ENCODE measurements around the gene NECTIN2. TPM values are rescaled to one million over a fixed set of nuclear protein-coding genes. Genes with fewer than 3 reads are reported as not detected.

Gene NECTIN2
- total RNA-seq = not detected

DNA sequence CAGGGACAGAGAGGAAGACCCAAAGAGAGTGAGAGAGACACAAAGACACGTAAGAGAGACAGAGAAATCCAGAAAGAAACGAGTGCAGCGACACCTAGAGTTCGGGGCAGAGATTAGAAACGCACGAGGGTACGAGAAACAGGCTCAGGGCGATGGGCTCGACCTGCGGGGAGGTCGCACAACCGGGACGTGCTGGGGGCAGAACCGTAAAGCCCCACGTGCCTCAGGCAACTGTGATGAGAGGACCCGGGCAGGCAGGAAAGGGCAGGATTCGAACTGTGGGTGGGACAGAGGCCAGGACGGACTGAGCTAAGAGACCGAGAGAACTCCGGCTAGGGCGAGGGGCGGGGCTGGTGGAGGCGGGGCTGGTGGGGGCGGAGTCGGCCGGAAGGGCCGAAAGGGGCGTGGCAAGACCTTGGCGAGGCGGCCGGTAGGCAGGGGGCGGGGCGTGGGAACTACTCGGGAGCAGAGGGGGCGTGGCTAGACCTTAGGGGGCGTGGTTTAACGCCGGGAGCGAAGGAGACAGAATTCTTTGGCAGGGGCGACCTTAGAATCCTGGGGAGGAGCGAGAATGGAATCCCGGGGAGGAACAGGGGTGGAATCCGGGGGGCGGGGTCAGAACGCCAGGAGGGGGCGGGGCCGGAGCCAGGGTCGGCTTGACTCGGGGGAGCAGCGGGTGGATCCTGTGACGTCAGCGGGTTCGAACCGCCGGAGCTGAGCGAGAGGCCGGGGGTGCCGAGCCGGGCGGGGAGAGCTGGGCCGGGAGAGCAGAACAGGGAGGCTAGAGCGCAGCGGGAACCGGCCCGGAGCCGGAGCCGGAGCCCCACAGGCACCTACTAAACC lies at the start of gene NECTIN2:
NECTIN2 (plus strand) TSS at position 686 of the 843 bp plus-strand sequence. CDS start 229 bp downstream, outside the sequence.
- POLR2A ChIA-PET = interaction anchor here (0.7 kb wide), 1 partner anchor 137 kb away, joined by 3 read pairs; no protein-coding TSS in a partner anchor
- Mint-ChIP-seq H3K9me3 (no peaks in the 10 kb centered on the region), H3K4me1 (peaks cover 20% of the 10 kb centered on the region), H3K27me3 (peaks cover 43% of the 10 kb centered on the region), H3K4me3 (peak within 1 kb of the TSS; percentile 74), H3K27ac (peak within 1 kb of the TSS; percentile 65), H3K36me3 (ENCODE audit: low read depth) (peaks cover 2% of the 10 kb centered on the region)
- CTCF ChIA-PET = interaction anchor here (0.5 to 1.6 kb wide), 11 partner anchors 8 to 1375 kb away, joined by 3 to 9 read pairs (median 3); partner anchors contain the start of gene TOMM40
- DNase-seq = peak; percentile 78

DNA sequence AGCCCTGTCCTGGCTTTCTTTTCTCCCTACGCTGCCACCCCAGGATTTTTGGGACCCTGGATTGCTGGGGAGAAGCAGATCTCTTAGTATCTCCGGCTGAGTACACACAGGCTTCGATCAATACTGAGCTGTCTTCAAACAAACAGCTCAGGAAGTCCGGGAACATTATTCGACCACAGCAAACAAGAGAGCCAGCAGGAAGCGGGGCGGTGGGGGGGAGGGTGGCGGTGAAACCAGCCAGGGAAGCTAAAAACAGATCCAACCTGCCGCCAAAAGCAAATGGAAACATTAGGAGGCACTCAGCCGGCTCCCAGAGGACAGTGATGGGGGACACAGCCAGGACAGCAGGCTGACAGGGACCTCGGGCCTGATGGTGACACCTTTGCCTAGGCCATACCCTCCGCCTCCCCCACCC lies 49.4 kb upstream of the NECTIN2 start:
- DNase-seq = peak; percentile 15
- no peaks in the 10 kb centered on the region for H3K9me3 Mint-ChIP-seq
- ChIA-PET CTCF (interaction anchor here (1.4 to 2.6 kb wide), 3 partner anchors 10 to 73 kb away, joined by 4 to 8 read pairs (median 7); no protein-coding TSS in a partner anchor), POLR2A (no interaction called here)
- no peaks in the 10 kb centered on the region for H3K27me3 Mint-ChIP-seq
- H3K27ac Mint-ChIP-seq = peak overlapping the region; percentile 83
- H3K4me1 Mint-ChIP-seq = peaks cover 23% of the 10 kb centered on the region
- peak overlapping the region; percentile 47 for H3K4me3 Mint-ChIP-seq
- H3K36me3 Mint-ChIP-seq (ENCODE audit: low read depth) = no peaks in the 10 kb centered on the region

DNA sequence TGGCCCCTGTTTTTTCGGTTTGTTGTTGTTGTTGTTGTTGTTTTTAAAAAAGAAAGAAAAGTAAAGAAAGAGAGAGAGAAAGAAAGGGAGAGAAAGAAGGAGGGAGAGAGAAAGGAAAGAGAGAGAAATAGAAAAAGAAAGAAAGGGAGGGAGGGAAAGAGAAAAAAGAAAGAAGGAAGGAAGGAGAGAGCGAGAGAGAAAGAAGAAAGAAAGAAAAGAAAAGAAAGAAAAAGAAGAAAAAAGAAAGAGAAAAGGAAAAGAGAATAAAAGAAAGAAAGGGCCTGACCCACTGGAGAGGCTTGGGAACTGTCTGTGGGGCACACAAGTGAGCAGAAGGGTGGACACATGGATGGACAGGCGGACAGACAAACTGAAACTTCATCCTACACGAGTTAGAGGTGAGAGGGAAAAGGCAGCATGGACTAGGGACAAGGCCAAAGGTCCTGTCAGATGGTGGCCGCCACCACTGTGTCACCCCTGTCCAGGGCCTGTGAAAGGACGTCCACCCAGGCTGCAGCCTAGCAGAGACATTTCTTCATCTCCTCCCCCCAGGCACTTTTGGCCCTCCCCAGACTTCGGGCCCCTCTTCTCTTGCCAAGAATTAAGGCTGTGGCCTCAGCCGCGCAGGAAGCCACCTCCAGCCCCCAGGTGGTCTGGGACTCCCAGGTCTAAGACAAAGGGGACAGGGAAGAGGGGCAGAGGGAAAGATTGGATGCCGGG lies 46.3 kb upstream of the NECTIN2 start:
- no peaks in the 10 kb centered on the region for H3K36me3 Mint-ChIP-seq (ENCODE audit: low read depth)

DNA sequence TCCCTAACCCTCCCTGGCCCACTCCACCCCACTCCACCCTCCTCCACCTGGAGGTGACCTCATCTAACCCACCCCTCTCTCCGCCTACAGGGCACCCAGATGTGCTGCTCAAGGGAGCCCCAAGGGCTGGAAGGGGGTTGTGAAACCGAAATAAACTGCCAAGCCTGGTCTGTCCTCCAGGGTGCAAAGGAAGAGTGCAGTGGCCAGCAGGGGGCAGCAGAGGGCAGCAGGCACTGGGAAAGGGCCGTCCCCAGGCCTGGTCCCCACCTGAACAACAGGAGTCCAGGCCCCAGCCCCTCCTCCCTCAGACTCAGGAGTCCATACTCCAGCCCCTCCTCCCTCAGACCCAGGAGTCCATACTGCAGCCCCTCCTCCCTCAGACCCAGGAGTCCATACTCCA lies 45.6 kb upstream of the NECTIN2 start:
- CTCF ChIA-PET = interaction anchor here (0.5 kb wide), 1 partner anchor 30 kb away, joined by 3 read pairs; no protein-coding TSS in a partner anchor
- Mint-ChIP-seq H3K27me3 (no peaks in the 10 kb centered on the region), H3K36me3 (ENCODE audit: low read depth) (no peaks in the 10 kb centered on the region), H3K4me1 (peaks cover 23% of the 10 kb centered on the region), H3K27ac (no peak overlapping the region), H3K9me3 (no peaks in the 10 kb centered on the region), H3K4me3 (no peak overlapping the region)
- POLR2A ChIA-PET = no interaction called here
- DNase-seq = peak; percentile 90

More for the DNA sequence above, 46.3 kb upstream of the NECTIN2 start:
- Mint-ChIP-seq H3K4me1 (peaks cover 23% of the 10 kb centered on the region), H3K4me3 (no peak overlapping the region), H3K9me3 (no peaks in the 10 kb centered on the region), H3K27ac (peak overlapping the region; percentile 27), H3K27me3 (no peaks in the 10 kb centered on the region)
- ChIA-PET CTCF (interaction anchor here (1.0 to 1.6 kb wide), 3 partner anchors 15 to 75 kb away, joined by 3 read pairs; no protein-coding TSS in a partner anchor), POLR2A (interaction anchor here (0.5 kb wide), 1 partner anchor 119 kb away, joined by 4 read pairs; no protein-coding TSS in a partner anchor)
- no peak for DNase-seq

DNA sequence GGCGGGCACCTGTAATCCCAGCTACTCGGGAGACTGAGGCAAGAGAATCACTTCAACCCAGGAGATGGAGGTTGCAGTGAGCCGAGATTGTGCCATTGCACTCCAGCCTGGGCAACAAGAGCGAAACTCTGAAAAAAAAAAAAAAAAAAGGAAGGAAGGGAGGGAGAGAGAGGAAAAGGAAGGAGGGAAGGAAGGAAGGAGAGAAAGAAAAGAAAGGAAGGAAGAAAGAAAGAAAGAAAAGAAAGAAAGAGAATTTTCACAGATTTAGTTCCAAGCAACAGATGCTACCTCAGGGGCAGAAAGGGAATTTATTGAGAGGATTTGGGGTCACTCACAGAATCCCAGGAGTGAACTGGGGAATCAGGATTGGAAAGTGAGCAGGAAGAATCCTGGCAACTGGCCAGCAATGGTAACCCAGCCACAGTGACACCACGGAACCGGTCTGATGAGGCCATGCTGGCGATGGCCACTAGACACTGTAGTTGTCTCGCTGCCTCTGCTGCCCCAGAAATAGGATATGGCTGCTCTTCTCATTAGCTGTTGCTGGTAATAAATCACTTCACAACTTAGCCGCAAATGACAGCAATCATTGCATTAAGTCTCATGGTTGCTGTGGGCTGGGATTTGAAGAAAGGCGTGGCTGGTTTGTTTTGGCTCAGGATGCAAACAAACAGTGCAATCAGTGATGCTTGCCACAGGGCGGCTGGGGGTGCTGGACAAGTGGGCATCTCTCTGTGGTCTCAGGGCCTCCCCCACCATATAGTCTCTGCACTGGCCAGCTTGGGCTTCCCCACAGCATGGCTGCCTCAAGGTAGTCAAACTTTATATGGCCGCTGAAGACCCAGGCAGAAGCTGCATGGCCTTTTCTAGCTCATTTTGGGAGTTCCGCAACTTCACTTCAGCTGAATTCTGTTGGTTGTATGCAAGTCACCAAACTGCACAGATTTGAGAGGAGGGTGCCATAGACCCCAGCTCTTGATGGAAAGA lies 42.4 kb upstream of the NECTIN2 start:
- no peak for DNase-seq
- Mint-ChIP-seq H3K27me3 (peaks cover 6% of the 10 kb centered on the region), H3K4me1 (peaks cover 2% of the 10 kb centered on the region), H3K9me3 (no peaks in the 10 kb centered on the region), H3K27ac (no peak overlapping the region), H3K36me3 (ENCODE audit: low read depth) (no peaks in the 10 kb centered on the region), H3K4me3 (no peak overlapping the region)
- CTCF ChIA-PET = interaction anchor here (0.8 to 1.3 kb wide), 3 partner anchors 13 to 80 kb away, joined by 3 read pairs; no protein-coding TSS in a partner anchor
- POLR2A ChIA-PET = no interaction called here

DNA sequence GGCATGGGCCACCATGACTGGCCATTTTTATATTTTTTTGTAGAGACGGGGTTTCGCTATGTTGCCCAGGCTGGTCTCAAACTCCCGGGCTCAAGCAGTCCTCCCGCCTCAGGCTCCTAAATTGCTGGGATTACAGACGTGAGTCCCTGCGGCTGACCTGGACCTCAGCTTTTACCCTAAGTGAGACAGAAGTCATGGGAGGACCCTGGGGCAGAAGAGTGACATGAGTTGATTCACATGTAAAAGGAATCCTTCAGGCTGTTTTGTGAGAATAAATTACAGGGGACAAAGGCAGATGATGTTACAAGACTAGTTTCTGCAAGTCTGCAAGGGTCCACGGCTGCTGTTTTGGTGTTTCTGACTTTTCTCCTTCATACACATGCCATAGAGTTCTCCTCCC lies 39.8 kb upstream of the NECTIN2 start:
- no peak overlapping the region for H3K27ac Mint-ChIP-seq
- H3K4me3 Mint-ChIP-seq = no peak overlapping the region
- H3K27me3 Mint-ChIP-seq = peaks cover 11% of the 10 kb centered on the region
- ChIA-PET CTCF (interaction anchor here (0.7 to 1.8 kb wide), 3 partner anchors 8 to 35 kb away, joined by 3 to 4 read pairs (median 4); no protein-coding TSS in a partner anchor), POLR2A (no interaction called here)
- H3K36me3 Mint-ChIP-seq (ENCODE audit: low read depth) = no peaks in the 10 kb centered on the region
- DNase-seq = no peak
- H3K4me1 Mint-ChIP-seq = no peaks in the 10 kb centered on the region
- no peaks in the 10 kb centered on the region for H3K9me3 Mint-ChIP-seq

DNA sequence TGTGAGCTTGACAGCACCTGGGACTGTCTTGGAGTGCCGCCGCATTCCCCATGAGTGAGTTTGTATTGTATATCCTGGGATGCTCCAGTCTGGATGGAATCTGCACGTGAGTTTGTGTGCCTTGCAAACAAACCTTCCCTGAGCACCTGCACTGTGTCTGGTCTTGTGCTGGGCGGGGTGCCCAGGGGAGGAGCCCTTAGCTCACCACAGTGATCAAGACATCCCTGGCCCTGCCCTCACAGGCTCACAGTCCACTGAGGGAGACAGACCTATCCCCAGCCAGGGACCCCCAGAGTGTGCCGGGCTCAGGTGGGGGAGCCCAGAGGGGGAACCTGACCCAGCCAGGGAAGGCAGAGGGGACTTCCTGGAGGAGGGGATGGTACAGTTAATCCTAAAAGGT lies 38.9 kb upstream of the NECTIN2 start:
- no peak for DNase-seq
- ChIA-PET CTCF (interaction anchor here (0.7 to 1.8 kb wide), 5 partner anchors 9 to 84 kb away, joined by 3 to 5 read pairs (median 4); no protein-coding TSS in a partner anchor), POLR2A (no interaction called here)
- H3K27ac Mint-ChIP-seq = no peak overlapping the region
- H3K27me3 Mint-ChIP-seq = peaks cover 11% of the 10 kb centered on the region
- H3K9me3 Mint-ChIP-seq = no peaks in the 10 kb centered on the region
- H3K4me1 Mint-ChIP-seq = no peaks in the 10 kb centered on the region
- H3K4me3 Mint-ChIP-seq = no peak overlapping the region
- no peaks in the 10 kb centered on the region for H3K36me3 Mint-ChIP-seq (ENCODE audit: low read depth)

DNA sequence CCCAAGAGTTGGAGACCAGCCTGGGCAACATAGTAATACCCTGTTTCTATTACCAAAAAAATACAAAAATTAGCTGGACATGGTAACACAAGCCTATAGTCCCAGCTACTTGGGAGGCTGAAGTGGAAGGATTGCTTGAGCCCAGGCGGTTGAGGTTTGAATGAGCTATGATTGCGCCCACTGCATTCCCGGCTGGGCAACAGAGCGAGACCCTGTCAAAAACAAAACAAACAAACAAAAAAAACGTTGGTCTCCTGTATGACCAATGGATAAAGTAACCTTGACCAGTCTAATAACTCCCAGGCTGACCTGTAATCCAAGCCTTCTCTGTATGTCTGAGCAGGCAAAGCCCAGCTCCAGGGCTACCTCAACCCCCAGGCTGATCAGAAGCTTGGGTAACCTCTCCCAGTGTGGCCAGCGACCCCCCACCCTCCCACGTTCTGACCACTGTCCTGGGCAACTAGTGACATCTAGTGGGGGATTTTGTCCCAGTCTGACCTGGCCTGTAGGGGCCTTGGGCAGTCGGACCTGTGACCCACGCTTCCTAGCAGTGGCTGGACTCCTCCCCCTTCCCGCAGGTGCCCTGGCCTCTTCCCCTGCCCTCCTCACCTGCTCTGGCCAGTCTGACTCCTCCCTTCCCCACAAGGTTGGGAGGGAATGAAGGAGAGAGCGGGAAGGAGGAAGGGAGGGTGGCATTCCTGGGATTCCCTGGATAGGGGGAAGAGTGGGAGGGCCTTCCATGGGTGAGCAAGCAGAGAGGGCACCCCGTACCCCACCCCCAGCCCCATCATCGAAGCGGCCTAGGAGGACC lies 38.2 kb upstream of the NECTIN2 start:
- POLR2A ChIA-PET = no interaction called here
- CTCF ChIA-PET = interaction anchor here (1.0 to 1.8 kb wide), 5 partner anchors 10 to 84 kb away, joined by 3 to 5 read pairs (median 4); no protein-coding TSS in a partner anchor
- H3K27me3 Mint-ChIP-seq = peaks cover 11% of the 10 kb centered on the region

DNA sequence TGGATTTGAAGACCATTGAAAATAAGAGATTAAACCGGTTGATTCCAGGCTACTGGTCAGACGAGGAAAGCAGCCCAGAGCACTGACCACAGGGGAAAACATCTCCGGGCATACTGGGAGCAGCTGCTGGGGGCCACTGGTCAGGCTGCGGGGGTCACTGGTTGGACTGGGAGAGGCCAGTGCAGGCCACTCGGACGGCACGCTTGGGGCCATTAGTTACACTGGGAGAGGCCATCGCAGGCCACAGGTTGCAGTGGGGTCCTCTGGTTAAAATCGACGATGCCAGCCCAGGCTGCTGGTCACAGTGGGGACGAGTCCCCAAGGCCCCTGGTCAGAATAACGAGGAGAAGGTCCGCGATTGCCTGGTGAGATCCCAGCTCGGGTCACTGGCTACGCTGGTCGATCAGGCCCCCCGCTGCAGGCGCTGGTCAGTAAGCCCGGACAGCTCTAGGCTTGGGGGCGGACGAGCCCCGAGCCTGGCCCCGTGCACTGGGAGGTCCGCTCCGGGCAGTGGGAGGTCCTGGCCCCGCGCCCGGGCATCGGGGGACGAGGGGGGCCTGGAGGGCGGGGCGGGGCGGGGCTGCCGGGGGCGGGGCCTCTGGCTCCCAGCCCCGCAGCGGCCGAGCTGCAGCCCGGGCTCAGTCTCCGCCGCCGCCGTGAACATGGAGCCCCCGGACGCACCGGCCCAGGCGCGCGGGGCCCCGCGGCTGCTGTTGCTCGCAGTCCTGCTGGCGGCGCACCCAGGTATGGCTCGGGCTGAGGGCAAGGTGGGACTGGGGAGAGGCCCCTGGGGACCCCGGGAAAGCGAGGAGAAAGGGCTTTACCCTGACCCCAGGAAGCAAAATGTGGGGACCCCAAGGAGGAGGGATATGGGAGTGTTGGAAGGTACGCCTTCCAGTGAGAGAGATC lies 37.4 kb upstream of the NECTIN2 start, which contains the start of gene BCAM:
BCAM (plus strand) TSS at position 641 of the 909 bp plus-strand sequence; CDS start at position 663, 22 bp downstream.
- H3K4me3 Mint-ChIP-seq = no peak within 1 kb of the TSS
- CTCF ChIA-PET = interaction anchor here (0.5 to 1.2 kb wide), 2 partner anchors 85 to 118 kb away, joined by 3 to 4 read pairs; no protein-coding TSS in a partner anchor
- no peak within 1 kb of the TSS for H3K27ac Mint-ChIP-seq
- no peaks in the 10 kb centered on the region for H3K36me3 Mint-ChIP-seq (ENCODE audit: low read depth)
- POLR2A ChIA-PET = no interaction called here
- H3K9me3 Mint-ChIP-seq = no peaks in the 10 kb centered on the region
- DNase-seq = no peak
- H3K4me1 Mint-ChIP-seq = no peaks in the 10 kb centered on the region
- peaks cover 11% of the 10 kb centered on the region for H3K27me3 Mint-ChIP-seq

More for the DNA sequence above, 38.2 kb upstream of the NECTIN2 start:
- Mint-ChIP-seq H3K4me3 (no peak overlapping the region), H3K36me3 (ENCODE audit: low read depth) (no peaks in the 10 kb centered on the region), H3K4me1 (no peaks in the 10 kb centered on the region), H3K27ac (no peak overlapping the region), H3K9me3 (no peaks in the 10 kb centered on the region)
- no peak for DNase-seq

DNA sequence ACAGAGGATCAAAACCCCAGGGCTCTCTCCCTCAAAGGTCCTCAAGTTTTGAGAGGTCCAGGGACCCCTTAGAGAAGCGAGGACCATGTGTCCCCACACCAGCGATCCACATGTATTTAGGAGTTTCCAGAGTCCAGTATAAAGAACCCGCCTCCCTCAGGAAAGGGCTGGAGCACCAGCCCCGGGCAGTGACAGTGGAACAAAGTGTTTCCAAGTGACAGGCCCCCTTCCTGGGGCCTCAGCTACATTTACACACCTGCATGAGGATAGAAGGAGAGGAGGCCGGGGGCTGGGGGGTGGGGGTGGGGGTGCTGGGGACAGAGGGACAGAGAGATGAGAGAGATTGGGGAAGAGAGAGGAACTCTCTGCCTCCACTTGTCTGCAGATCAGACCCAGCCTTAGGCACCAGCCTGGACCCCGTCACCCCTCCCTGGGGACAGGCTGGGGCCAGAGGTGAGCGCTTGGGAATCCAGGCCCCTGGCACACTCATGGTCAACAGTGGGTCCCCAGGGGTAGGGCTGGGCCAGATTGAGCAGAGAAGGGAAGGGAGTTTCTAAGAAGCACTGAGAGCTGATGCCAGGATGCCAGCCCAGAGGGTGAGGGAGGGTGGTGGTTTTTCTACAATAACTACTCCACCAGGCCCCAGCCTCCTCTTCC lies 36.4 kb upstream of the NECTIN2 start:
- H3K4me3 Mint-ChIP-seq = no peak overlapping the region
- H3K27ac Mint-ChIP-seq = no peak overlapping the region
- H3K27me3 Mint-ChIP-seq = peaks cover 11% of the 10 kb centered on the region
- H3K9me3 Mint-ChIP-seq = no peaks in the 10 kb centered on the region
- no peaks in the 10 kb centered on the region for H3K4me1 Mint-ChIP-seq
- POLR2A ChIA-PET = no interaction called here
- CTCF ChIA-PET = interaction anchor here (0.5 to 1.2 kb wide), 2 partner anchors 86 to 119 kb away, joined by 3 to 4 read pairs; no protein-coding TSS in a partner anchor
- no peaks in the 10 kb centered on the region for H3K36me3 Mint-ChIP-seq (ENCODE audit: low read depth)
- no peak for DNase-seq

Measured in activated CD4-positive, alpha-beta T cell treated with anti-CD3 and anti-CD28 coated beads, Interleukin-2, amount 10 ng/mL, durations not matched to agents 7 days and 5 days (primary cell).